GM12873 (cell line): ENCODE results near the gene MRTFB.

ENCODE experiments used
- TF ChIP-seq, protein P1 (sequence below): IDR thresholded peaks from 2 replicates; pipeline ENCODE4 v1.5.1; 2012; ENCODE audit warnings: low read depth, mild to moderate bottlenecking, moderate library complexity, low read length, control low read depth; ENCODE audit not compliant: insufficient read depth; ENCODE audit errors: missing control alignments

The MRTFB gene

GRCh38 chr16:14303639-14304394 lies 232.7 kb downstream of the MRTFB start:
- TF ChIP-seq, protein P1, sequence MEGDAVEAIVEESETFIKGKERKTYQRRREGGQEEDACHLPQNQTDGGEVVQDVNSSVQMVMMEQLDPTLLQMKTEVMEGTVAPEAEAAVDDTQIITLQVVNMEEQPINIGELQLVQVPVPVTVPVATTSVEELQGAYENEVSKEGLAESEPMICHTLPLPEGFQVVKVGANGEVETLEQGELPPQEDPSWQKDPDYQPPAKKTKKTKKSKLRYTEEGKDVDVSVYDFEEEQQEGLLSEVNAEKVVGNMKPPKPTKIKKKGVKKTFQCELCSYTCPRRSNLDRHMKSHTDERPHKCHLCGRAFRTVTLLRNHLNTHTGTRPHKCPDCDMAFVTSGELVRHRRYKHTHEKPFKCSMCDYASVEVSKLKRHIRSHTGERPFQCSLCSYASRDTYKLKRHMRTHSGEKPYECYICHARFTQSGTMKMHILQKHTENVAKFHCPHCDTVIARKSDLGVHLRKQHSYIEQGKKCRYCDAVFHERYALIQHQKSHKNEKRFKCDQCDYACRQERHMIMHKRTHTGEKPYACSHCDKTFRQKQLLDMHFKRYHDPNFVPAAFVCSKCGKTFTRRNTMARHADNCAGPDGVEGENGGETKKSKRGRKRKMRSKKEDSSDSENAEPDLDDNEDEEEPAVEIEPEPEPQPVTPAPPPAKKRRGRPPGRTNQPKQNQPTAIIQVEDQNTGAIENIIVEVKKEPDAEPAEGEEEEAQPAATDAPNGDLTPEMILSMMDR = no peak

DNA sequence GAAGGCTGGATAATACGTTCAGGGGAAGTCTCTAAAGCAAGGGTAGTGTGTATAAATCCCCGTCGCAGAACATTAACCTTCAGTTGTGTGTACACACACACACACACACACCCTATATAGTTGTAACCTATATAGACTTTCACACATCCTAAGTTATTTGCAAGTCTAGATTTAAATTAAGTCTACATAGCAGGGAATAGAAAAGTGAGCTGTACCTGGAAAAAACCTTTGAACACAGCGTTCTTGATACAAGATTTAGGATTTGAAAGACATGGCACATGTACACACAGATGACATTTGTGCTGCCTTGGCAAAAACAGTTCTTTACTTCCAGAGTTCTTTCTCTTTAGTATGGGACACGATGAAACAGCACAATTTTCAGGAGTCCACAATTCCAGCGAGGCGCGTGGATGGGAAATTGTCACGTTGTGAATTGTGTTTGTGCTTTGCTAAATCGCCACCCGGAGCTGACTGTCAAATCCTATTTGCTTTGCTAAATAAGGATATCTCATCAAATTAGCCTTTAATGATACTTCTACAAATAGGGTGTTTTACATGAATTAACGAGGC lies 233.9 kb downstream of the MRTFB start:
- TF ChIP-seq, protein P1 = no peak

DNA sequence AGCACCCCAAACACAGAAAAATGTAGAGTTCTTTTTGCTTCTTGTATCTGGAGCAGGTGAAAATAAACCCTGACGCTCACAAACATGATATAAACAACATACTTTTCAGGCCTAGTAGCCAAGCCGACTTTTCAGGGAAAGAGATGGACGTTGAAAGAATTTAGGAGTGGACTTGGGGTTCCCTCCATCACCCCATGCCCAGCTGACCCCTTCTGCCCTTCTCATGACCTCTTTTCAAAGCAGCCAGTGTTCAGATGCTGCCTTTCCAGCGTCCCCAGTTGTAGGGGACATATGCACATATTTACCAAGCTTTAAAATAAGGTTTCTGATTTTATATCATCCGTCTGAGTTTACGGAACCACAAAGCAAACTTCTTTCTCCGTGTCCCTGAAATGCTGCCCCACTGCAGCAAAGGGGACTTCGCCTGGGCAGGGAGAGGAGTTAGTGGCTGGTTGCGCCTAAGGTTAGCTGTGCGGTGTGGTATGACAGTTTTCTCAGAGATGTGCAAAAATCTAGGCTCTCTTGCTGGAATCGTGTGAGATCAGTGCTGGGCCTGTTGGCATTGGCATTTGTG lies 235.5 kb downstream of the MRTFB start:
- TF ChIP-seq, protein P1 = no peak

GRCh38 chr16:14307059-14307526 lies 236.0 kb downstream of the MRTFB start:
- TF ChIP-seq, protein P1 = no peak

DNA sequence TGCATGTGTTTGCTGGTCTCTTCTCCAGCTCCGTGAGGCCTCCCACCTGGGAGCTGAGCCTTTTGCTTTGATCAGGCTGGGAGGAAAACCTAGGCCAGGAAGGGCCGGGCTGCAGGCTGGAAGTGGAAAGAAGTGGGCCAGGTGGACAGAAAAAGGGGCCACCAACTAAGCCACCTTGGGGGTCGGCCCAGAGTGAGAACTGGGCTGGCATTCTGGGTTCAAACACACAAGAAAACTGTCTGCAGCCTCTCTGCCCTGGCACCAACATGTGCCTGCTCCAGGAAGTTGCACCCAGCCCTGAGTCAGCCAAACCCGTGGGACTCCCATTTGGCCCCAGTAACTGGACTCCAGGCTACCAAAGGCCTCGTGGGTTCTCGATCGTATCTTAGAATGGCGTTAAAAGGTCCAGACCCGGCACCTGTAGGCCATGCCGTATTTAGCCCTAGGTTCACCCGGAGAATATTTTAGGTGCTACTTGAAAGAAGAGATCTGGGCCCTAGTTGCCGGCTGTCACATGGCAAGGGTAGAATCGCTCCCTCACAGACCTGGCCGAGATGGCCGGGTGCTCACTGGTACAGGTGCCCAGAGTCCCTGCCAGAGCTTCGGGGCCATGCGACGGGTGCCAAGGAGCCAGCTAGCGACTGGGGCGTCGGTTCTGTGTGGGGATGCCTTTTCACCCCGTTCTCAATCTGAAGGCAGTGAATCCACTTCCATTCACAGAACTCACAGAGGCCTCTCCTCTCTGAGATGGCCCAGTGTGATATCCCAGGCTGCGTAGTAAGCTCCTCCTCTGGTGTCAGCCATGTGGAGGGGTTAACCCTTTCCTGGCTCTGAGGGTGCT lies 236.6 kb downstream of the MRTFB start:
- TF ChIP-seq, protein P1 = no peak

DNA sequence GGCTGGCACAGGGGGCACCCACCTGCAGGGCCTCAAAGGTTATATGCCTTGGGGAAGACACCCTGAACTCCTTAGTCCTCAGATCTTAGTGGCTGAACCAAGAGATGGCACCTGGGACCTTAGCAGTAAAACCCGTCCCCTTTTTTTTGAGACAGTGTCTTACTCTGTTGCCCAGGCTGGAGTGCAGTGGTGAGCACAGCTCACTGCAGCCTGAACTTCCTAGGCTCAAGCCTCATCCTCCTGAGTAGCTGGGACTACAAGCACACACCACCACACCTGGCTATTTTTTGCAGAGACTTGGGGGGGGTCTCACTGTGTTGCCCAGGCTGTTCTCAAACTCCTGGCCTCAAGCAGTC lies 237.2 kb downstream of the MRTFB start:
- TF ChIP-seq, protein P1 = peak; percentile 29
